Measurements from ENCODE around the gene ENDOG. TPM values are rescaled to one million over a fixed set of nuclear protein-coding genes. Genes with fewer than 3 reads are reported as not detected.

ENDOG gene
- total and polyA plus RNA-seq, 2 experiments from 2014 or later = 15.1 to 23.5 TPM

- H3K4me3 ChIP-seq = no peak overlapping the region
- Mint-ChIP-seq H3K27ac (no peak overlapping the region), H3K36me3 (ENCODE audit: low read depth) (peaks cover 70% of the 10 kb centered on the region), H3K4me3 (no peak overlapping the region), H3K27me3 (ENCODE audit: insufficient read depth, low read depth, poor library complexity) (peaks cover 14% of the 10 kb centered on the region), H3K9me3 (no peaks in the 10 kb centered on the region; the same call in 2 of the 3 replicates), H3K4me1 (peaks cover 7% of the 10 kb centered on the region)
- no peaks in the 10 kb centered on the region for H3K4me1 ChIP-seq (ENCODE audit: insufficient read depth)
- ATAC-seq = peak; percentile 10
- H3K36me3 ChIP-seq (ENCODE audit: insufficient read depth) = peaks cover 14% of the 10 kb centered on the region
- peaks cover 8% of the 10 kb centered on the region for H3K79me2 ChIP-seq (replicated peaks; ENCODE audit: insufficient read depth)
- peaks cover 11% of the 10 kb centered on the region for H4K20me1 ChIP-seq (replicated peaks; ENCODE audit: insufficient read depth)
- no peak overlapping the region for H3K27ac ChIP-seq (ENCODE audit: low read depth)
- no peak overlapping the region for H2AFZ ChIP-seq
- no peaks in the 10 kb centered on the region for H3K27me3 ChIP-seq (ENCODE audit: insufficient read depth)
- TF ChIP-seq POLR2AphosphoS5 (IDR thresholded peaks at IDR 0.05; ENCODE audit: low read depth) (no peak), NANOG (IDR thresholded peaks at IDR 0.05; ENCODE audit: borderline replicate concordance) (no peak), ZNF114 (CRISPR knock-in tag; IDR thresholded peaks at IDR 0.05) (no peak), REST (IDR thresholded peaks at IDR 0.05; ENCODE audit: unreplicated experiment) (no peak), CREB1 (CRISPR knock-in tag; IDR thresholded peaks at IDR 0.05; ENCODE audit: low read depth) (no peak), ZNF331 (CRISPR knock-in tag; IDR thresholded peaks at IDR 0.05; ENCODE audit: low read depth) (no peak), EZH2 (IDR thresholded peaks at IDR 0.05; ENCODE audit: low read depth, unreplicated experiment) (no peak), ZNF462 (CRISPR knock-in tag; IDR thresholded peaks at IDR 0.05) (no peak), CTCF (conservative IDR thresholded peaks at IDR 0.05; ENCODE audit: low read depth in 2 of 2) (0 out of 4 replicates have a peak, but pooled peaks of 1 of the 2 experiments have one; percentile 11)
- peak; percentile 52 for DNase-seq (ENCODE audit: low spot score)
- H3K4me2 ChIP-seq = no peak overlapping the region
- 0 out of 2 replicates have a peak, but pooled peaks cover 8% of the 10 kb centered on the region for H3F3A ChIP-seq (replicated peaks; ENCODE audit: low read depth)
- H3K9me2 ChIP-seq (ENCODE audit: insufficient read depth) = no peaks in the 10 kb centered on the region
Observed at GRCh38 chr9:128825923-128826700, 7.8 kb downstream of the ENDOG start.

Measured in GM23338 (cell line).